SK-N-SH (cell line): ENCODE results near the gene ALPI. TPM values are rescaled to one million over a fixed set of nuclear protein-coding genes. Genes with fewer than 3 reads are reported as not detected.

Source experiments
- CTCF ChIA-PET: fragments of 300-600, 350-600 bp; formaldehyde crosslinking; extraction: SDS; loops from one replicate; lab custom pipeline; 2021; lab: Yijun Ruan, JAX
- POLR2A ChIA-PET: fragments of 350-600 bp; sonication (Branson Sonifier 250); formaldehyde crosslinking; extraction: SDS; loops from one replicate; lab custom pipeline; 2020; ENCODE audit warnings: antibody characterized with exemption, inconsistent platforms; lab: Yijun Ruan, JAX
- DNase-seq: peaks from one replicate; pipeline ENCODE4 v3.0.0; 2012
- H2AFZ ChIP-seq: fragments of 200-600 bp; sonication (generic); 2 replicates; pipeline ENCODE4 v1.8.1; 2016; ENCODE audit warnings: antibody characterized with exemption, mild to moderate bottlenecking, low read depth
- H3F3A ChIP-seq: fragments of 200-600 bp; sonication (generic); replicated peaks from 2 replicates; pipeline ENCODE3; 2016; ENCODE audit warnings: antibody characterized with exemption, mild to moderate bottlenecking; ENCODE audit not compliant: insufficient read depth
- H3K27ac ChIP-seq, 2 experiments: fragments of 200-500 bp in 1 of 2; fragments of 200-600 bp in 1 of 2; sonication (Bioruptor generic) in 1 of 2; sonication (generic), shearing (Covaris generic) in 1 of 2; 2 replicates each; pipeline versions ENCODE4 v1.5.1 to v1.6.1; 2014 to 2016; ENCODE audit warnings: low read depth in 2 of 2, inconsistent platforms in 1 of 2, low read length in 1 of 2, mild to moderate bottlenecking in 1 of 2, mixed read lengths in 1 of 2
- H3K27me3 ChIP-seq: fragments of 200-600 bp; sonication (generic), shearing (Covaris generic); 2 replicates; pipeline ENCODE4 v1.6.1; 2016; ENCODE audit warnings: mixed run types; ENCODE audit not compliant: insufficient read depth
- H3K36me3 ChIP-seq, 2 experiments: fragments of 200-500 bp in 1 of 2; fragments of 200-600 bp in 1 of 2; sonication (Bioruptor generic) in 1 of 2; sonication (generic) in 1 of 2; replicated peaks in 1 of 2; 2 replicates each; pipeline versions ENCODE3 to v1.5.1; 2014 to 2016; ENCODE audit warnings: low read length in 1 of 2, mild to moderate bottlenecking in 1 of 2; ENCODE audit not compliant: insufficient read depth in 2 of 2, control insufficient read depth in 1 of 2
- H3K4me1 ChIP-seq, 2 experiments: fragments of 200-500 bp in 1 of 2; fragments of 200-600 bp in 1 of 2; sonication (Bioruptor generic) in 1 of 2; sonication (generic), shearing (Covaris generic) in 1 of 2; 2 replicates each; pipeline versions ENCODE4 v1.5.1 to v1.6.1; 2014 to 2016; ENCODE audit warnings: low read depth in 1 of 2, low read length in 1 of 2, mixed run types in 1 of 2; ENCODE audit not compliant: insufficient read depth in 2 of 2, control insufficient read depth in 1 of 2
- H3K4me2 ChIP-seq: fragments of 200-600 bp; sonication (generic), shearing (Covaris generic); 2 replicates; pipeline ENCODE4 v1.6.1; 2017; ENCODE audit warnings: mixed run types
- H3K4me3 ChIP-seq, 2 experiments: fragments of 200-500 bp in 1 of 2; fragments of 200-600 bp in 1 of 2; sonication (Bioruptor generic) in 1 of 2; sonication (generic), shearing (Covaris generic) in 1 of 2; 2 replicates each; pipeline versions ENCODE4 v1.5.1 to v1.8.1; 2014 to 2016; ENCODE audit warnings: low read depth in 2 of 2, inconsistent platforms in 1 of 2, low read length in 1 of 2, mild to moderate bottlenecking in 1 of 2, mixed read lengths in 1 of 2, moderate library complexity in 1 of 2
- H3K79me2 ChIP-seq: fragments of 200-600 bp; sonication (generic); 2 replicates; pipeline ENCODE4 v1.8.1; 2017; ENCODE audit warnings: mild to moderate bottlenecking; ENCODE audit not compliant: insufficient read depth
- H3K9ac ChIP-seq: fragments of 200-600 bp; sonication (generic); 2 replicates; pipeline ENCODE4 v1.6.1; 2017; ENCODE audit warnings: mixed run types
- H3K9me2 ChIP-seq: fragments of 200-600 bp; sonication (generic); 2 replicates; pipeline ENCODE4 v1.6.1; 2017; ENCODE audit warnings: mixed run types
- H3K9me3 ChIP-seq: fragments of 200-600 bp; sonication (generic); 2 replicates; pipeline ENCODE4 v1.6.1; 2017; ENCODE audit warnings: mixed run types, mild to moderate bottlenecking, moderate library complexity
- H4K20me1 ChIP-seq: fragments of 200-600 bp; sonication (generic); 2 replicates; pipeline ENCODE4 v1.6.1; 2017; ENCODE audit warnings: mild to moderate bottlenecking, mixed run types; ENCODE audit not compliant: insufficient read depth
- CHD2 ChIP-seq: fragments of 150-350 bp; IDR thresholded peaks from 2 replicates; pipeline ENCODE4 v1.6.1; 2018; ENCODE audit warnings: low read length; ENCODE audit not compliant: partially characterized antibody
- ELF1 ChIP-seq: IDR thresholded peaks from 2 replicates; pipeline ENCODE4 v1.4.0; 2012
- EZH2phosphoT487 ChIP-seq: fragments of 200-600 bp; sonication (generic); IDR thresholded peaks from 2 replicates; pipeline ENCODE4 v1.6.1; 2017; ENCODE audit warnings: low read depth, mixed run types, mild to moderate bottlenecking, antibody characterized with exemption, moderate library complexity, borderline replicate concordance
- FOSL2 ChIP-seq: IDR thresholded peaks from 2 replicates; pipeline ENCODE4 v1.4.0; 2012; ENCODE audit warnings: low read depth, mild to moderate bottlenecking, moderate library complexity, borderline replicate concordance
- FOXM1 ChIP-seq: IDR thresholded peaks from 2 replicates; pipeline ENCODE4 v1.4.0; 2012; ENCODE audit warnings: low read depth, mild to moderate bottlenecking
- GABPA ChIP-seq: IDR thresholded peaks from 2 replicates; pipeline ENCODE4 v1.4.0; 2012; ENCODE audit warnings: low read depth, mild to moderate bottlenecking
- JUND ChIP-seq: IDR thresholded peaks from 2 replicates; pipeline ENCODE4 v1.4.0; 2012
- MEF2A ChIP-seq: IDR thresholded peaks from 2 replicates; pipeline ENCODE4 v1.4.0; 2012; ENCODE audit warnings: low read depth, borderline replicate concordance
- NFIC ChIP-seq: IDR thresholded peaks from 2 replicates; pipeline ENCODE4 v1.4.0; 2012; ENCODE audit warnings: borderline replicate concordance
- POLR2AphosphoS5 ChIP-seq: IDR thresholded peaks from 2 replicates; pipeline ENCODE4 v1.6.1; 2012; ENCODE audit warnings: low read depth, low read length
- RAD21 ChIP-seq: IDR thresholded peaks from 2 replicates; pipeline ENCODE4 v1.6.1; 2012; ENCODE audit warnings: mild to moderate bottlenecking, low read length
- RCOR1 ChIP-seq: fragments of 150-350 bp; IDR thresholded peaks from 2 replicates; pipeline ENCODE4 v1.6.1; 2017; ENCODE audit warnings: antibody characterized with exemption, low read length
- RFX5 ChIP-seq: IDR thresholded peaks from 2 replicates; pipeline ENCODE4 v1.6.1; 2012; ENCODE audit warnings: mild to moderate bottlenecking, improper control_type of control experiment, low read length
- SIN3A ChIP-seq: IDR thresholded peaks from 2 replicates; pipeline ENCODE4 v1.6.1; 2012; ENCODE audit warnings: low read depth, mild to moderate bottlenecking, low read length, moderate library complexity, borderline replicate concordance
- TAF1 ChIP-seq: IDR thresholded peaks from 2 replicates; pipeline ENCODE4 v1.6.1; 2012; ENCODE audit warnings: low read depth, mild to moderate bottlenecking, low read length, moderate library complexity, borderline replicate concordance
- WGBS: methylation state at CpG from one replicate; pipeline ENCODE4 v1.1.6; 2017; ENCODE audit warnings: low lambda C conversion rate; 5-methylcytosine and 5-hydroxymethylcytosine counted together
- polyA plus RNA-seq, 3 experiments: library from polyadenylated mRNA; depleted of rRNA; stranded (reverse); fragments of >200 nt; gene quantifications; 2 replicates each; pipeline ENCODE4 v1.2.3, GENCODE V29; 2012
- TF ChIP-seq, protein P1 (sequence below): IDR thresholded peaks from 2 replicates; pipeline ENCODE4 v1.4.0; 2012; ENCODE audit warnings: low read depth, borderline replicate concordance
- TF ChIP-seq, protein P2 (sequence below): IDR thresholded peaks from 2 replicates; pipeline ENCODE4 v1.6.1; 2012; ENCODE audit warnings: mild to moderate bottlenecking, low read depth, low read length, moderate library complexity
- TF ChIP-seq, protein P3 (sequence below): IDR thresholded peaks from 2 replicates; pipeline ENCODE4 v1.4.0; 2012; ENCODE audit warnings: low read depth

Gene ALPI
- polyA plus RNA-seq, 1 of the 3 experiments (the other 2 are of a cell fraction), result not detected

DNA sequence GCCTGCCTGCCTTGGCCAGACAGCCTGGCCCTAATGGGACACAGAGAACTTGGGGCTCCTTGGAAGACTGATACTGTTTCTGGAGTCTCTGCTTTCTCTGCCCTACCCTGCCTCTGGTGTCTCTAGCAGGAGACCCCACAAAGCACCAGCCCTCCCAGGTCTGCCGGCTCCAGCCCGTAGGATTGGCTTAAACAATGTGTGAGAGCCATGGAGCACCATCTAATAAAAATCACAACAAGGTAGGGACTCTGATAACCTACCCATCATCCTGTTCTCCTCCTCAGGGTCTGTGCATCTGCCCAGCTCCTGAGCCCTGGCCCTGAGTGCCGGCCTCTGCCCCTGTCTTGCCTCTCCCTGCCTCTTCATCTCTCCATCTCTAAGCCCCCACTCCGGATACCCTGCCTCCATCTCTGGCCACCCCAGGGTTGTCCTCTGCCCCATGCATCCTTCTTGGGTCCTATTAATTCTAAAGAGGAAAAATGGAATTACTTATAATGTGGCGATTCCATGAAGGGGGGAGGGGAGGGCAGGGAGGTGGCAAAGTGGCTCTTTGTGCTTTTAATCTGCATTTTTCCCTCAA lies 32.9 kb downstream of the ALPI start:
- H3K4me1 ChIP-seq, result peaks cover 0 to 4% of the 10 kb centered on the region in 2 experiments; a peak in 1 of 4 replicates
- DNase-seq, result peak; percentile 21
- no peaks in the 10 kb centered on the region for H3K9me2 ChIP-seq
- H4K20me1 ChIP-seq, result no peaks in the 10 kb centered on the region
- 72% methylated on average over 5 of the region's 5 CpGs for WGBS
- no peak overlapping the region for H3K27ac ChIP-seq
- H3K4me3 ChIP-seq, result no peak overlapping the region
- H3K4me2 ChIP-seq, result no peak overlapping the region
- H2AFZ ChIP-seq, result no peak overlapping the region
- H3K36me3 ChIP-seq, result no peaks in the 10 kb centered on the region
- no peaks in the 10 kb centered on the region for H3K79me2 ChIP-seq
- peaks cover 18% of the 10 kb centered on the region for H3K27me3 ChIP-seq
- H3F3A ChIP-seq, result no peaks in the 10 kb centered on the region
- H3K9ac ChIP-seq, result no peak overlapping the region
- CTCF ChIA-PET, result interaction anchor here (1.0 to 1.7 kb wide), 3 partner anchors 33 to 45 kb away, joined by 3 to 7 read pairs (median 3); no protein-coding TSS in a partner anchor
- no peaks in the 10 kb centered on the region for H3K9me3 ChIP-seq
- POLR2A ChIA-PET, result no interaction called here
- TF ChIP-seq MEF2A (no peak), POLR2AphosphoS5 (no peak), SIN3A (no peak), FOSL2 (no peak), TAF1 (no peak), NFIC (no peak), RCOR1 (no peak), JUND (no peak), RFX5 (no peak)
- TF ChIP-seq, protein P1, sequence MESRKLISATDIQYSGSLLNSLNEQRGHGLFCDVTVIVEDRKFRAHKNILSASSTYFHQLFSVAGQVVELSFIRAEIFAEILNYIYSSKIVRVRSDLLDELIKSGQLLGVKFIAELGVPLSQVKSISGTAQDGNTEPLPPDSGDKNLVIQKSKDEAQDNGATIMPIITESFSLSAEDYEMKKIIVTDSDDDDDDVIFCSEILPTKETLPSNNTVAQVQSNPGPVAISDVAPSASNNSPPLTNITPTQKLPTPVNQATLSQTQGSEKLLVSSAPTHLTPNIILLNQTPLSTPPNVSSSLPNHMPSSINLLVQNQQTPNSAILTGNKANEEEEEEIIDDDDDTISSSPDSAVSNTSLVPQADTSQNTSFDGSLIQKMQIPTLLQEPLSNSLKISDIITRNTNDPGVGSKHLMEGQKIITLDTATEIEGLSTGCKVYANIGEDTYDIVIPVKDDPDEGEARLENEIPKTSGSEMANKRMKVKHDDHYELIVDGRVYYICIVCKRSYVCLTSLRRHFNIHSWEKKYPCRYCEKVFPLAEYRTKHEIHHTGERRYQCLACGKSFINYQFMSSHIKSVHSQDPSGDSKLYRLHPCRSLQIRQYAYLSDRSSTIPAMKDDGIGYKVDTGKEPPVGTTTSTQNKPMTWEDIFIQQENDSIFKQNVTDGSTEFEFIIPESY, result no peak
- TF ChIP-seq, all 33 proteins: peak for 0

DNA sequence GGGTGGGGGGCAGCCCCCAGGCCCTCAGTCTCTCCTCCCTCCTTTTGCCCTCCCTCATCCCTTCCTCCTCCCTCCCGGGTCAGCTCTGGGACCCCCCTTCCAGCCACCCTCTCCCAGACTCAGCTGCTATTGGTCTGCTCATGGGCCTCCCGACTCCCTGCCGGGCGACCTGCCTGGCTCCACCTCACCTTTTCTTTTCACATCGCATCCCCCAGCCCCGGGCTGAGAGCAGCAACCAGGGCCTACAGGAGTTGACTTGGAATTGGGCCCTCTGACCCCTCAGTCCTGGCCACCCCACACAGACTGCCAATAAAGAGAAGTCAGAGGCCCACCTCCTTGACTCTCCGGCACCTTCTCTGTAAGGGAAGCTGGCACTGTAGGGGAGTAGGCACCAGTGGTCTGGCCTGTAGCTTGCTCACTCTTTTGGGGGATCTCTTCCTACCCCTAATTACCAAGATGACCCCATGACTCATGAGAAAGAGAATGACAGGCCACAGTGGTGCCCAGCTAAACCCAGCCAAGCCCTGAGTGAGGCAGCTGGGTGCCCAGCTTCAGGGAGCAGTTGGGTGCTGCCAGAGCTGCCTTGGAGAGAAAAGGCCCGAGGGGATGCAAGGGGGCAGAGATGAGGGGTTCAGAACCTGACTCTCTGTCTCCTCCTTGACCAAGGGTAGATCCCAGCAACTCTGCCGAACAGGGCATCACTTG lies 33.7 kb downstream of the ALPI start:
- Histone ChIP-seq H3K4me1 (peaks cover 0 to 6% of the 10 kb centered on the region in 2 experiments; a peak in 1 of 4 replicates), H3K79me2 (no peaks in the 10 kb centered on the region), H3K27me3 (peaks cover 16% of the 10 kb centered on the region), H3K36me3 (no peaks in the 10 kb centered on the region), H3K27ac (no peak overlapping the region), H3F3A (no peaks in the 10 kb centered on the region), H3K9me2 (no peaks in the 10 kb centered on the region), H3K4me3 (no peak overlapping the region), H2AFZ (no peak overlapping the region), H3K9me3 (no peaks in the 10 kb centered on the region), H4K20me1 (no peaks in the 10 kb centered on the region), H3K9ac (no peak overlapping the region), H3K4me2 (no peak overlapping the region)
- 68% methylated on average over 8 of the region's 9 CpGs for WGBS
- peak; percentile 27 for DNase-seq
- TF ChIP-seq FOXM1 (no peak), MEF2A (no peak), EZH2phosphoT487 (no peak), CHD2 (no peak), JUND (no peak), ELF1 (no peak), FOSL2 (no peak), RAD21 (no peak), GABPA (no peak)
- TF ChIP-seq, protein P1, result no peak
- TF ChIP-seq, protein P2, sequence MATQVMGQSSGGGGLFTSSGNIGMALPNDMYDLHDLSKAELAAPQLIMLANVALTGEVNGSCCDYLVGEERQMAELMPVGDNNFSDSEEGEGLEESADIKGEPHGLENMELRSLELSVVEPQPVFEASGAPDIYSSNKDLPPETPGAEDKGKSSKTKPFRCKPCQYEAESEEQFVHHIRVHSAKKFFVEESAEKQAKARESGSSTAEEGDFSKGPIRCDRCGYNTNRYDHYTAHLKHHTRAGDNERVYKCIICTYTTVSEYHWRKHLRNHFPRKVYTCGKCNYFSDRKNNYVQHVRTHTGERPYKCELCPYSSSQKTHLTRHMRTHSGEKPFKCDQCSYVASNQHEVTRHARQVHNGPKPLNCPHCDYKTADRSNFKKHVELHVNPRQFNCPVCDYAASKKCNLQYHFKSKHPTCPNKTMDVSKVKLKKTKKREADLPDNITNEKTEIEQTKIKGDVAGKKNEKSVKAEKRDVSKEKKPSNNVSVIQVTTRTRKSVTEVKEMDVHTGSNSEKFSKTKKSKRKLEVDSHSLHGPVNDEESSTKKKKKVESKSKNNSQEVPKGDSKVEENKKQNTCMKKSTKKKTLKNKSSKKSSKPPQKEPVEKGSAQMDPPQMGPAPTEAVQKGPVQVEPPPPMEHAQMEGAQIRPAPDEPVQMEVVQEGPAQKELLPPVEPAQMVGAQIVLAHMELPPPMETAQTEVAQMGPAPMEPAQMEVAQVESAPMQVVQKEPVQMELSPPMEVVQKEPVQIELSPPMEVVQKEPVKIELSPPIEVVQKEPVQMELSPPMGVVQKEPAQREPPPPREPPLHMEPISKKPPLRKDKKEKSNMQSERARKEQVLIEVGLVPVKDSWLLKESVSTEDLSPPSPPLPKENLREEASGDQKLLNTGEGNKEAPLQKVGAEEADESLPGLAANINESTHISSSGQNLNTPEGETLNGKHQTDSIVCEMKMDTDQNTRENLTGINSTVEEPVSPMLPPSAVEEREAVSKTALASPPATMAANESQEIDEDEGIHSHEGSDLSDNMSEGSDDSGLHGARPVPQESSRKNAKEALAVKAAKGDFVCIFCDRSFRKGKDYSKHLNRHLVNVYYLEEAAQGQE, result no peak
- TF ChIP-seq, protein P3, sequence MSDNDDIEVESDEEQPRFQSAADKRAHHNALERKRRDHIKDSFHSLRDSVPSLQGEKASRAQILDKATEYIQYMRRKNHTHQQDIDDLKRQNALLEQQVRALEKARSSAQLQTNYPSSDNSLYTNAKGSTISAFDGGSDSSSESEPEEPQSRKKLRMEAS, result no peak
- CTCF ChIA-PET, result interaction anchor here (1.0 to 1.7 kb wide), 3 partner anchors 25 to 43 kb away, joined by 3 to 7 read pairs (median 3); no protein-coding TSS in a partner anchor
- POLR2A ChIA-PET, result interaction anchor here (0.6 kb wide), 1 partner anchor 28 kb away, joined by 3 read pairs; no protein-coding TSS in a partner anchor
